H1 (cell line): Measurements from ENCODE around the gene ZFYVE19. TPM values are rescaled to one million over a fixed set of nuclear protein-coding genes. Genes with fewer than 3 reads are reported as not detected.

ENCODE experiments used
- HDAC2 ChIP-seq, 2 experiments: fragments of 300-600 bp in 1 of 2; sonication (generic) in 1 of 2; IDR thresholded peaks; 2 replicates each; pipeline ENCODE4 v1.6.1; 2011 to 2012; ENCODE audit warnings: low read depth in 2 of 2, low read length in 2 of 2, mild to moderate bottlenecking in 2 of 2, moderate library complexity in 2 of 2, borderline replicate concordance in 1 of 2, inconsistent platforms in 1 of 2
- RXRA ChIP-seq: IDR thresholded peaks from 2 replicates; pipeline ENCODE4 v1.6.1; 2011; ENCODE audit warnings: low read depth, mild to moderate bottlenecking, low read length, moderate library complexity; ENCODE audit not compliant: insufficient read depth
- polyA plus RNA-seq, 7 experiments: library from polyadenylated mRNA; depleted of rRNA in 3 of 7; stranded (reverse) in 5 of 7; unstranded in 2 of 7; fragments of >200 nt in 5 of 7; fragments of 200-250 nt in 2 of 7; gene quantifications; 1 replicate in 5 of 7; 2 replicates in 1 of 7; 4 replicates in 1 of 7; pipeline versions ENCODE4 v1.2.1 to v1.2.3, GENCODE V29; 2011 to 2013; ENCODE audit warnings: missing spikeins in 2 of 7, mixed read lengths in 2 of 7
- total RNA-seq: library from RNA; stranded (reverse); fragmentation: NEBNext Ultra II Directional; extraction: Animal tissue kit (Norgen Biotek cat#: 25700); gene quantifications from 2 replicates; pipeline ENCODE4 v1.2.1, GENCODE V29; 2021

The ZFYVE19 gene
- total and polyA plus RNA-seq, 2 of the 8 experiments (the other 6 are each of a cell fraction or from before 2014, with no cell fraction given) = 11.2 to 21.8 TPM

DNA sequence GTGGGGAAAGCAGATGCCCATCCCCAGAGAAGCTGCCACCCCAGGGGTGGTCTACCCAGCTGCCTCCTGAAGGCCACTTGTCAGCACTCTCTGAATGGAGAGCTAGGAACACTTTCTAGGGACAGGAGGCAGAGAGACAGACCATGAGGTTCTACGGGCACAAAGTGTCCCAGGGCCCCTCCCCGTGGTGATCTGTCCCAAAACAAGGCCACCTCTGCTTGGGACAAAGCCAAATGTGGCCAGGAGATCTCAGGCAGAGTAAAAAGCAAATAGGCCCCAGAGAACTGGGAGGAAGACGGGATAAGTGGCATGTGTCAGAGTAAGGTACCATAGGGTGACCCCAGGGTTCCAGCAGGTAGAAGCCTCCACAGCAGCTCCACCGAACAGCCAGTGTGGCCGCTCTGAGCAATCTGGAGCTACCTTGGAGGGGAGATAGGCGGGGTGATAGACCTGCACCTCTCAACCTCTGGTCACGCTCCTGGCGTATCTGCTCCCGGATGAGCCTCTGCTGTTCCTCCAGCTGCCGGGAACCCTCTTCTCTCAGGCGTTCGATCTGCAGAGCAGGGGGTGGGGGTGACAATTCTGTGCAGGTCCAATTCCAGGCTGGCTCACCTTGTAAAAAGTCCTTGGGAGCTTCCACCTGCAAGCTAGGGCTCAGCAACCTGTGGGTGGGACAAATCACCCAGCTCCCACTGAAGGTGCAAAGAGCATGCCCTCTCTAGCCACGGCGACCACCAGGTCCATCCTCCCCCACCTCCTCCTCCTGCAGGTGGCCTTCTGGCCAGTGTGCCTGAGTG is 31.0 kb upstream of the ZFYVE19 start (continued):
- TF ChIP-seq RXRA (no peak), HDAC2 (IDR thresholded peaks at IDR 0.05; ENCODE audit: borderline replicate concordance in 1 of 2, low read depth in 2 of 2, low read length in 2 of 2) (no peak)
- TF ChIP-seq, all 59 proteins: peak for 0
